NCI-H446 treated with DMSO at 0.1 percent for 48 hours (cell line): ENCODE measurements around the gene CASZ1.

Experiments used
- DNase-seq: peaks from one replicate; lab custom pipeline; 2025; lab: John Stamatoyannopoulos, UW

The CASZ1 gene

GRCh38 chr1:10601342-10602070 is 194.9 kb downstream of the CASZ1 start:
- no peak for DNase-seq

GRCh38 chr1:10599194-10599861 is 197.1 kb downstream of the CASZ1 start:
- no peak for DNase-seq

- DNase-seq = no peak
Measured at GRCh38 chr1:10598389-10598702, 198.1 kb downstream of the CASZ1 start.

- no peak for DNase-seq
Measured at GRCh38 chr1:10597492-10598388, 198.7 kb downstream of the CASZ1 start.

GRCh38 chr1:10596780-10597179 is 199.7 kb downstream of the CASZ1 start:
- no peak for DNase-seq

- DNase-seq = no peak
Measured at GRCh38 chr1:10594595-10595223, 201.7 kb downstream of the CASZ1 start.

- no peak for DNase-seq
Measured at GRCh38 chr1:10593750-10594149, 202.7 kb downstream of the CASZ1 start.

GRCh38 chr1:10592373-10592772 is 204.1 kb downstream of the CASZ1 start:
- DNase-seq = no peak

GRCh38 chr1:10591010-10591409 is 205.4 kb downstream of the CASZ1 start:
- DNase-seq = no peak

GRCh38 chr1:10589074-10589473 is 207.4 kb downstream of the CASZ1 start:
- DNase-seq = no peak

- no peak for DNase-seq
Measured at GRCh38 chr1:10588640-10589039, 207.8 kb downstream of the CASZ1 start.
